GM19240 (cell line): ENCODE measurements around the gene TRMT1L.
A peak's percentile ranks its signal among the peaks of the same experiment; 100 is the strongest.
"Not testable (repeated sequence)": the region's sequence is repeated elsewhere in the genome, so short reads cannot be mapped to it uniquely, and the experiment has no call there.

Source experiments
- DNase-seq: peaks from one replicate; pipeline ENCODE4 v3.0.0; 2011; ENCODE audit warnings: low spot score; ENCODE audit not compliant: insufficient read length

Gene TRMT1L

GRCh38 chr1:185156854-185157598 is at the start of gene TRMT1L, which contains the start of gene SWT1:
Gene TRMT1L, minus strand, starts transcription at chr1:185156953. Its CDS starts 241 bp downstream, at chr1:185156712.
Gene SWT1, plus strand, starts transcription at chr1:185157167. Its CDS starts 3,675 bp downstream, at chr1:185160842.
- DNase-seq = peak; percentile 33

- DNase-seq = no peak
These were observed 44.1 kb upstream of the TRMT1L start for GRCh38 chr1:185200889-185201288.

- not testable (repeated sequence) for DNase-seq
These were observed 42.0 kb upstream of the TRMT1L start for GRCh38 chr1:185198712-185199111.

- DNase-seq = no peak
These were observed 37.0 kb upstream of the TRMT1L start for GRCh38 chr1:185193756-185194155.

GRCh38 chr1:185170291-185170848 is 13.6 kb upstream of the TRMT1L start:
- DNase-seq = peak; percentile 46

- DNase-seq = no peak
These were observed 9.4 kb upstream of the TRMT1L start for GRCh38 chr1:185166106-185166505.

- no peak for DNase-seq
These were observed 5.7 kb upstream of the TRMT1L start for GRCh38 chr1:185162491-185162890.

- DNase-seq = no peak
These were observed 3.2 kb upstream of the TRMT1L start for GRCh38 chr1:185159966-185160365.

GRCh38 chr1:185158800-185159199 is 2.0 kb upstream of the TRMT1L start:
- no peak for DNase-seq

GRCh38 chr1:185157599-185158412 is 1.1 kb upstream of the TRMT1L start:
- DNase-seq = no peak

- no peak for DNase-seq
These were observed 382 bp downstream of the TRMT1L start for GRCh38 chr1:185156288-185156853.

- DNase-seq = no peak
These were observed 1.0 kb downstream of the TRMT1L start for GRCh38 chr1:185155600-185156287.

GRCh38 chr1:185154912-185155513 is 1.7 kb downstream of the TRMT1L start:
- no peak for DNase-seq

- DNase-seq = no peak
These were observed 4.5 kb downstream of the TRMT1L start for GRCh38 chr1:185152187-185152767.

- DNase-seq = no peak
These were observed 5.5 kb downstream of the TRMT1L start for GRCh38 chr1:185151215-185151614.

- DNase-seq = no peak
These were observed 12.5 kb downstream of the TRMT1L start for GRCh38 chr1:185144233-185144632.

- no peak for DNase-seq
These were observed 17.5 kb downstream of the TRMT1L start for GRCh38 chr1:185139246-185139645.

GRCh38 chr1:185137896-185138545 is 18.7 kb downstream of the TRMT1L start:
- no peak for DNase-seq

GRCh38 chr1:185132534-185132933 is 24.2 kb downstream of the TRMT1L start:
- no peak for DNase-seq

- DNase-seq = no peak
These were observed 27.0 kb downstream of the TRMT1L start for GRCh38 chr1:185129708-185130107.
